SK-N-MC (cell line): ENCODE measurements around the gene ANKLE2.

Source experiments
- DNase-seq: peaks from one replicate; pipeline ENCODE4 v3.0.0-alpha.2; 2011; ENCODE audit warnings: low read depth, low spot score
- H3K27ac ChIP-seq: fragments of 200-600 bp; sonication (generic); 2 replicates; pipeline ENCODE4 v1.5.1; 2016; ENCODE audit warnings: mixed run types
- H3K36me3 ChIP-seq: fragments of 200-600 bp; sonication (generic); 2 replicates; pipeline ENCODE4 v1.6.1; 2017; ENCODE audit warnings: antibody characterized with exemption, low read length, mixed read lengths; ENCODE audit not compliant: insufficient read depth
- H3K4me3 ChIP-seq: fragments of 200-600 bp; sonication (generic); 2 replicates; pipeline ENCODE4 v1.5.1; 2016
- H3K9ac ChIP-seq: fragments of 200-600 bp; sonication (generic); 2 replicates; pipeline ENCODE4 v1.8.0; 2017; ENCODE audit warnings: mixed run types, mixed read lengths; ENCODE audit not compliant: insufficient read length
- H3K9me3 ChIP-seq: fragments of 200-600 bp; sonication (generic); 2 replicates; pipeline ENCODE4 v1.6.1; 2017; ENCODE audit warnings: low read depth, mild to moderate bottlenecking, antibody characterized with exemption, low read length, moderate library complexity, mixed read lengths
- EZH2 ChIP-seq: fragments of 200-600 bp; sonication (generic); IDR thresholded peaks from one replicate; pipeline ENCODE4 v1.6.1; 2017; ENCODE audit warnings: antibody characterized with exemption
- FOXP2 ChIP-seq: optimal IDR thresholded peaks from 2 replicates; pipeline ENCODE3; 2011; ENCODE audit warnings: mild to moderate bottlenecking, moderate library complexity; ENCODE audit not compliant: insufficient read depth; ENCODE audit errors: extremely low read length, control extremely low read depth
- POLR2AphosphoS5 ChIP-seq: IDR thresholded peaks from 2 replicates; pipeline ENCODE4 v1.6.1; 2012; ENCODE audit warnings: mild to moderate bottlenecking, low read depth, low read length, borderline replicate concordance

ANKLE2 gene

DNA sequence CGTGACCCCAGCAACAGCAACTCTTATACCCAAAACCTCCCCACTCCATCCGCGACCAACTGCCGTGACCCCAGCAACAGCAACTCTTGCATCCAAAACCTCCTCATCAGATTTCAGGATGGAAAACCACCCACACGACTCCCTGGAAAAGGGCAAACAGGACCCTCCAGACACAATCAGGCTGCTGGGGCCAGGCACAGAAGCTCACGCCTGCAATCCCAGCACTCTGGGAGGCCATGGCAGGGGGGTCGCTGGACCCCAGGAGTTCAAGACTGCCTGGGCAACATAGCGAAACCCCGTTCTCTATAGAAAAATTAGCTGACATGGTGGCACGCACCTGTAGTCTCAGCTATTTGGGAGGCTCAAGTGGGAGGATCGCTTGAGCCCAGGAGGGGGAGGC is 31.3 kb downstream of the ANKLE2 start:
- Histone ChIP-seq H3K4me3 (no peak overlapping the region), H3K27ac (peak overlapping the region; percentile 84), H3K9me3 (no peaks in the 10 kb centered on the region), H3K9ac (no peak overlapping the region), H3K36me3 (peaks cover 77% of the 10 kb centered on the region)
- DNase-seq: no peak
- TF ChIP-seq EZH2 (no peak), FOXP2 (no peak), POLR2AphosphoS5 (no peak)

DNA sequence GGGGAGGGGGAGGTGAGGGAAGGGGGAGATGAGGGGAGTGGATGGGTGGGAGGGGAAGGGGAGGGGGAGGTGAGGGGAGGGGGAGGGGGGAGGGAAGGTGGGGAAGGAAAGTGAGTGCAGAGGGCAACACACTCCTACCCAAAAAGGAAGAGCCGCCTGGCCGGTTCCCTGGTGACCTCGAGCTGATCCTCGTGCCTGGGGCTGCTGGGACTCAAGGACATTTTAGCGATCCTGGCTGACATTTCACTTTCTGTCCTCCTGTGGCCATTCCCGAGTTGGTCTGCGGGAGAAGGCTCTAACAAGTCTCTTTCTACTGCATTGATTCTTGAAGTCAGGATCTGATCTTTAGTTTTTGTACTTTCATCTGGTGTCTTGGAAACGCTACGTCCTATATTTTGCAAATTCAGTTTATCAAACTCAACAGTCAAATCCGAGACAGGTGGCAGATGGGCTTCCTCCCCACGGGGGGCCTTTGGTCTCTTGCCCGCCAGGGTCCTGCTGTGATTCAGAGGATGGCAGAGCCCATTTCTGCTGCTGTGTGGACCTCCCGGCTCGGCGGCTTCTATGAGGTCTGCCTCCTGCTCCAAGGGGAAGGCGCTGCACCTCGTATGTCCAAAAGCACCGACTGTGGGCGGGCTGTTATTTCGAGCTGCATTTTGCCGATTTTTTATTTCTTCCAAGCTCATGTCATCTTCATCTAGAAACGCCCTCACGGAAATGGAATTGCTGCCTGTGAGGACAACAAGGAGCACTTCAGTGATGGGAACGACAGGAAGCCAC is 31.9 kb downstream of the ANKLE2 start:
- Histone ChIP-seq H3K9me3 (no peaks in the 10 kb centered on the region), H3K9ac (no peak overlapping the region), H3K4me3 (no peak overlapping the region), H3K36me3 (peaks cover 77% of the 10 kb centered on the region), H3K27ac (peak overlapping the region; percentile 84)
- no peak for DNase-seq
- TF ChIP-seq POLR2AphosphoS5 (no peak), EZH2 (no peak), FOXP2 (no peak)

DNA sequence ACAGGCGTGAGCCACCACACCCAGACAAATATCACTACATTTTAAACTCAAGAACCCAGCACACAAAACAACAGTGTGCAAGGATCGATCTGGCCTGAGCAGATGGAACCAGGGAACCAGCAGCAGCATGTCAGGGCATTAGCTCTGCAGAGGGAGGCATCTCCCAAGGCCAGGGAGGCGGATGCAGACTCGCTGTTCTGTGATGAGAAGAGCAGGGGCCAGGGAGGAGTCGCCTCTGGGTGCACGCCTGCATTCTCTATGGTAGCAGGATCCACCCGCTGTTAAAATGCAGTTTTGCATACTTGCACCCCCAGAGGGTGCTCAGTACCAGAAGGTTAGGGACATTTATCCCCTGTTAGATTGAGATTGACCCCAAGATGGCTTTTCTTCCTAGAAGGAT is 33.1 kb downstream of the ANKLE2 start:
- TF ChIP-seq EZH2 (no peak), POLR2AphosphoS5 (no peak), FOXP2 (no peak)
- Histone ChIP-seq H3K36me3 (peaks cover 80% of the 10 kb centered on the region), H3K4me3 (no peak overlapping the region), H3K27ac (no peak overlapping the region), H3K9ac (no peak overlapping the region), H3K9me3 (no peaks in the 10 kb centered on the region)
- no peak for DNase-seq

DNA sequence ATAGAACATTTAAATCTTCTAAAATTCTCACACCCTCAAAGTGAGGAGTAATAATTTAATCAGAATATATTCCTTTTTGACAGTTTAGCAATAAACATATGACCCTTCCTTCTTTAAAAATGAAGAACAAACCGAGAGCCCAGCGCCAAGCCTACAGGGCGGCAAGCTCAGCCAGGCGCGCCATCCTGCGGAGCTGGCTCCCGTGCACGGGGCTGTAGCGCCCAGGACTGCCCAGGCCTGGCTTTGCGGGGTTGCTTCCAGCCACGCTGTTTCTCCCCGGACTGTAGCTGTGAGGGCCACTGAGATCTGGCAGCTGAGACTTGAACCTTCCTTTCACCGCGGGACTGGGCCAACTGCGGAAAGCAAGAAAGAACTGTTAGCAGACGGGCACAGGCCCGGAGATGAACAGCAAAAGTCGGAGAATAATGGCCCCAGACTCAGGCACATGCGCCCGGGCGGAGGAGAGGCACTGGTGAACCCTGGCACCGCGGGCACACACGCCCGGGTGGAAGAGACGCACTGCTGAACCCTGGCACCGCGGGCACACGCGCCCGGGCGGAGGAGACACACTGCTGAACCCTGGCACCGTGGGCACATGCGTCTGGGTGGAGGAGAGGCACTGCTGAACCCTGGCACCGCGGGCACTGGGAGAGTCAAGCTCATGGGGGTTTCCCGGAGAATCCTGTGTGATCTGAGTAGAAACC is 34.4 kb downstream of the ANKLE2 start:
- no peaks in the 10 kb centered on the region for H3K9me3 ChIP-seq
- H3K9ac ChIP-seq: no peak overlapping the region
- no peak overlapping the region for H3K27ac ChIP-seq
- peaks cover 80% of the 10 kb centered on the region for H3K36me3 ChIP-seq
- no peak overlapping the region for H3K4me3 ChIP-seq
- TF ChIP-seq POLR2AphosphoS5 (no peak), FOXP2 (no peak), EZH2 (no peak)
- no peak for DNase-seq

DNA sequence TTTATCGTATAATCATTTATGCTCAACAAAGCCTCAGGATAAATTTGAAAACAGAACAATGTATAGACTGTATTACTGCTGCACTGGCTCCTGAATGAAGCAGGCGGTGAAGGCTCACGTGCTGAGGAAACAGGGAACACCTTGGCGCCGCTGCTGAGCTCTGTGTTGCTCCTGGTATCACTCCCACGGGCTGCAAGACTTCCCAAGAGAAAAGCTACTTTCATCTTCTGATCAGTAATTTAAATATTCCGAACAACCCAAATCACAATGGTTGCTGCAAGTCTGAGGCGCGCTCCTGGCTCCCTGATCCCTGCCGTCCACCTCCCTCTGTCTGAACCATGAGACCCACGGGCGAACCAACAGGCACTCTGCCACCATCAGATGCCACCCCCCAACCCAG is 35.2 kb downstream of the ANKLE2 start:
- H3K36me3 ChIP-seq: peaks cover 80% of the 10 kb centered on the region
- H3K4me3 ChIP-seq: no peak overlapping the region
- no peaks in the 10 kb centered on the region for H3K9me3 ChIP-seq
- H3K9ac ChIP-seq: no peak overlapping the region
- no peak for DNase-seq
- no peak overlapping the region; the same call in 1 of the 2 replicates for H3K27ac ChIP-seq
- no peak for TF ChIP-seq FOXP2
- no peak for TF ChIP-seq EZH2
- no peak for TF ChIP-seq POLR2AphosphoS5

DNA sequence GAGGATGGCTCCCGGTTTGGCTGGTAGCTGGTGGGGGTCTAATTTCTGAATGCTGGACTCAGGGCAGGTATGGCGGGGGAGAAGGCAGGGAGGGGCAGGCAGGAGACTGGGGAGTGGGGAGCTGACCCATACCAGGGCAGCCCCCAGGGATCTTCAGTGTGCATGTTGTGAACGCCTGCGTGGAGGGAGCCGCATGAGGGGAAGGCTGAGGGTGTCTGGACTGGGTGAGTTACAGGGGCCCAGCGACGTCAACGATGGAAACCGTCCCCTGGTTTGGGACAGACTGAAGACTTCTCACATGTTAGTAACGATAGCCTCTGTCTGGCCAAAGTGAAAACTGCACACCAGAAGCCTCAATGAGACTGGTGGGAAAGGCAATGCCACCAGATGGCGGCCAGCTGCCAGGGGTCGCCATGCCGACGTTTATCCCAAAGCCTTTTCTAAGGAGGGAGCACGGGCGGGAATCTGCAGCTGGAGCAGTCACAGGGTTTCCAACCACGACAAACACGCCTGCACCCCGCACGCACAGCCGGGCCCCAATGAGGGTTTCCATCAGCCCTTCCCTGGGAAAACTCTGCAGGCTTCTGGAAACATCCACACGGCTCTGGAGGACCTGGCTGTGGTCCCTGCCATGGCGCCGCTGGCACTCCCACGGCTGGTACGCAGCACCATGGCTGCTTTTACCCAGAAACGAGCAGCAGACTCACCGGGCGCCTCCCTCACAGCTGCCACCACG is 37.0 kb downstream of the ANKLE2 start:
- TF ChIP-seq POLR2AphosphoS5 (no peak), EZH2 (no peak), FOXP2 (no peak)
- 0 out of 2 replicates have a peak overlapping the region, but pooled peaks have one; percentile 22 for H3K27ac ChIP-seq

DNA sequence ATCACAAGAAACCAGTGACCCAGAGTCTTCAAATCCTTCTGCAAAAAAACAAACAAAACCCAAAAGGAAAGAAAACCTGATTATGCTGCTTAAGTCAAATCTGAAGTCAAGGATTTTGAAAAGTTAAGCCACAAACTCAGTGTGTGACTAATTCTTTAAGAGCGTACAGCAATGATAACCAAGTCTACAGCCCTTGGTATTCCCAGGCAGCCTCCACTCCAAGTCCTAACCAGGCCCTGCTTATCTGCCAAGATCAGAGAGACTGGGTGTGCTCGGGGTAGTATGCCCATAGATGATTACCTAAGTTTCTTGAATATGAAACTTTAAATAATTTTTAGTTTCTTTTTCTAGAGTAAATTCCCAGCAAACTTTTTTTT is 37.9 kb downstream of the ANKLE2 start:
- H3K36me3 ChIP-seq: peaks cover 86% of the 10 kb centered on the region
- H3K4me3 ChIP-seq: no peak overlapping the region
- H3K9me3 ChIP-seq: no peaks in the 10 kb centered on the region
- TF ChIP-seq FOXP2: no peak
- TF ChIP-seq POLR2AphosphoS5: no peak
- TF ChIP-seq EZH2: no peak
- H3K9ac ChIP-seq: peak overlapping the region; percentile 12
- H3K27ac ChIP-seq: peak overlapping the region; percentile 73
- DNase-seq: no peak

More for the DNA sequence above, 37.0 kb downstream of the ANKLE2 start:
- DNase-seq: no peak
- Histone ChIP-seq H3K4me3 (no peak overlapping the region), H3K9ac (no peak overlapping the region), H3K9me3 (no peaks in the 10 kb centered on the region), H3K36me3 (peaks cover 79% of the 10 kb centered on the region)

DNA sequence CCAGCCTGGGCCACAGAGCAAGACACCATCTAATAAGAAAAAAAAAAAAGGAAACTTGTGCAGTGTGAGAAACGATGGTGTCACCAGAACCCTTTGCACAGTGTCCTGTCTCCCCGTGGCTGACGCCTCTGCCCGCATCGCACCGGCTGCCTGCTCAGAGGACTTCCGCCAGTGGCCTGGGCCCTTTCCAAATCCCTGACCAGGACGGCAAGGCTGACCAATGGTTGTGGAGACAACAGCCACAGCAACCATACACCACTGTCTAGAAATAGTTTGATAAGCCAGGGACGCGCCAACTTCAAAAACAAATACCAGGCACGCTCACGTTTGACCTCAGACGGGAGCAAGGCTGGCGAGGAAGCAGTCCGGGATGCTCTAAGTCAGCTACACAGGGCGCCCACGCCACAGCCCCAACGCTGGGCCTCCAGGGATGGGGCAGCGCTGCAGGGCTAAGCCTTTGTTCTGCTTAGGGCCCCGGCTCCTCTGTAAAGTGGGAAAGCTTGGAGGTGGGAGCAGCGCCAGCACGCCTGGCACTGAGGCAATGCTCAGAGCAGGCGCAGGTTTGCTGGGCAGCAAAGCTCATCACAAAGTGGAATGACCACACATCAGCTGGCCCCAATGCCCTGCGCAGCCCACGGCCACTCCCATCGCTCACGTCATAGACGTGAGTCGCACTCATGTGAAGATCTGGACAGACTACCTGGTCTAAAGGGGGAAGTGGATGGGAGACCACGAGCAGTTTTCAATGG is 38.4 kb downstream of the ANKLE2 start:
- H3K9me3 ChIP-seq: no peaks in the 10 kb centered on the region
- TF ChIP-seq POLR2AphosphoS5 (peak; percentile 41; the same call in 1 of the 2 replicates), EZH2 (no peak), FOXP2 (no peak)
- H3K36me3 ChIP-seq: peaks cover 83% of the 10 kb centered on the region
- H3K9ac ChIP-seq: peak overlapping the region; percentile 12
- H3K4me3 ChIP-seq: no peak overlapping the region
- peak overlapping the region; percentile 73 for H3K27ac ChIP-seq
- DNase-seq: no peak
